Raji (cell line): ENCODE data around the gene RP2.

Experiments
- POLR2A ChIP-seq: IDR thresholded peaks from 2 replicates; pipeline ENCODE4 v1.6.1; 2011; ENCODE audit warnings: low read depth, low read length, control low read depth; ENCODE audit not compliant: insufficient read depth

RP2 gene

DNA sequence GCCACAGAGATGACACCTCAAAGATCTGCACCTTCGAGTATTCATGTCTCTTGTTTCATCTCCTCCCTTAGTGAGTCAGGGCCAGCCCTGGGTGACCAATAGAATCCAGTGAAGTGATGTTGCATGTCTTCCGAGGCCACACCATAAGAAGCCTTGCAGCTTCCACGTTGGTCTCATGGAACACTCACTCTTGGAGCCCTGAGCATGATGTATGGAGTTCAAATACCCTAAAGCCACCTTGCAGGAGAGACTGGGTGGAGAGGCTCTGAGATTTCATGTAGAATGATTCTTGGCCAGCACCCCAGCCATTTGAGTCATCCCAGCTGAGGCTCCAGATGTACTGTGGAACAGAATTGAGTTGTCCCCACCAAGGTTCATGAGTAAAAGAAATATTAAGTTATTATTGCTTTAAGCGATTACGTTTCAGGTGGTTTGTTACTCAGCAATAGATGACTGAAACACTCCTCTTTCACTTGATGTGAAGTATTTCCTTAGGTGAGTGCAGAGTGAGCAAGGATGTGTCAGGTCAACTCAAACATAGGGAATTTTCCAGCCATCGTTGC, 5.0 kb upstream of the RP2 start:
- TF ChIP-seq POLR2A, result no peak

GRCh38 chrX:46837558-46838485, 979 bp downstream of the RP2 start:
- no peak for TF ChIP-seq POLR2A

- no peak for TF ChIP-seq POLR2A
Observed at GRCh38 chrX:46838486-46838870, 1.6 kb downstream of the RP2 start.

GRCh38 chrX:46838974-46839480, 2.2 kb downstream of the RP2 start:
- no peak for TF ChIP-seq POLR2A

- no peak for TF ChIP-seq POLR2A
Observed at GRCh38 chrX:46840946-46841345, 4.1 kb downstream of the RP2 start.

- TF ChIP-seq POLR2A, result no peak
Observed at GRCh38 chrX:46841346-46841745, 4.5 kb downstream of the RP2 start.

DNA sequence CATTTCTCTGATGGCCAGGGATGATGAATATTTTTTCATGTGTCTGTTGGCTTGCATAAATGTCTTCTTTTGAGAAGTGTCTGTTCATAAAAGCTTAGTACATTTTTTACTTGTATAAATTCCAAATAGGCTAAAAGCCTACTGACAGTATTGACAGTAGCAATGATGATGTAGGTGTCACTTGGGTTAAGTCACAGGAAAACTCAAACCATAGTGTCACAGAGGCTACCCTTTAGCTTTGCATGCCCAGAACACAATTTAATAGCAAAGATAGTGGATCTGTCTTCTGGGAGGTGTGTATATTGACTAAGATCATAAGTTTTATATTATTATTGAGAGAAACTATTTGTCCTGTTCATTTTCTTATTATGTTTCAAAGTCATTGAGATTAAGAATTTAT, 8.1 kb downstream of the RP2 start:
- no peak for TF ChIP-seq POLR2A

DNA sequence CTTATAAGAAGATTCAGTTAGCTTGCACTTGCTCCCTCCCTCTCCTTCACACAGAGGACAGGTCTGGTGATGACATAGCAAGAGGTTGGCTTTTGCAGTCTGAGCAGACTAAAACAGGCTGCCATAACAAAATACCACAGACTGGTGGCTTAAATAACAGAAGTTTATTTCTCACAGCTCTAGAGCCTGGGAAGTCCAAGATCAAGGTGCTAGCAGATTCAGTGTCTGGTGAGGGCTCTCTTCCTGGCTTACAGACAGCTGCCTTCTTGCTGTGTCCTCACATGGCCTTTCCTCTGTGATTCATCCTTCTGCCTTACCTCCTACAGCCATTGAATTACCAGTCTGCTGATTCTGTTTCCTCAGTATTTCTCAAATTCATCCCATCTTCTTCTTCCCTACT, 13.1 kb downstream of the RP2 start:
- TF ChIP-seq POLR2A, result no peak

GRCh38 chrX:46850771-46851170, 13.9 kb downstream of the RP2 start:
- TF ChIP-seq POLR2A, result no peak

DNA sequence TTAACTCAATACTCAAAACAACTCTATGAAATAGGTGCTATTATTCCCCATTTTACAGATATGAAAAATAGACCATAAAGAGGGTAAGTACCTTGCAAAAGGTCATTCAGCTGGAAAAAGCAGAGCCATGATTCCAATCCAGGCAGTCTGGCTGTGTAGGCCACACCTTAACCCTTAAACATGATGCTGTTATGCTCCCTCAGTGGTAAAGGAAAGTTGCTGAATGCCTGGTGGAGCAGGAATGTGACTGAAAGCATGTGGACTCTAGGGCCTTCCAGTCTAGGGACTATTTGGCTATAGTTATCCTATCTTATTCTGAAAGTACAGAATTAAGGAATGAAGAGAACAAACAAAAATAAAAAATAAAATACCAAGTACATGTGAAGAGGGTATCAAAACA, 19.6 kb downstream of the RP2 start:
- TF ChIP-seq POLR2A, result no peak

DNA sequence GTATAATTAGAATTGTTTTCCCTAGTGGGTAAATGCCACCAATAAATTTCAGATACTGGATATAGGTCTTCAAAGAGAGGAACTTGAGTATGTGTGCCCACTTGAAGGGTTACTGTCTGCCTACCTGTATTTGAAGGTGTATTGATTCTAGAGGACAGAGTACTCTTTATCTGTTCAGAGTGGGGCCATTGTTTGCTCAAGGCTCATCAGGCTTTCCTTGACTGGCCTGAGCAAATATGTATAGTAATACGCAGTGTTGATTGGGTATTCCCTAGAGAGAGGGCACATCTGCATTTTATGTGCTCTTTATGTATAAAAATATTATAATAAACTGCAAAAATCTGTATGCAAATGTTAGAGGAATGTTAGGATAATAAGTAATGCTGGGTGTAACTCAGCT, 23.7 kb downstream of the RP2 start:
- no peak for TF ChIP-seq POLR2A

DNA sequence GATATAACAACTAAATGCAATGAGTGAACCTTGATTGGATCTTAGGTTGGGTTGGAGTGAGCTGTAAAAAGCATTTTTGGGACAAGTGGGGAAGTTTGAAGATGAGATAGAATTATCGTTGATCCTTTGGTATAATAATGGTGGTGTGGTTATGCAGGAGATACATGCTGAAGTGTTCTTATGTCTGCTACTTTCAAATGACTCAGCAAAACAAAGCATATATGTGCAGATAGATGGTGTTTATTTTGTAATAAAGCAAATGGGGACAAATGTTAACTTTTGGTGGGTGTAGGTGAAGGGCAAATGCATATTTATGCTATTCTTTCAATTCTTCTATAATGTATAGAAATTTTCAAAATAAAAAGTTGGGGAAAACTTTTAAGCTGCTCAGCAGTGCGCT, 26.2 kb downstream of the RP2 start:
- no peak for TF ChIP-seq POLR2A

- TF ChIP-seq POLR2A, result no peak
Observed at GRCh38 chrX:46864606-46865005, 27.8 kb downstream of the RP2 start.

DNA sequence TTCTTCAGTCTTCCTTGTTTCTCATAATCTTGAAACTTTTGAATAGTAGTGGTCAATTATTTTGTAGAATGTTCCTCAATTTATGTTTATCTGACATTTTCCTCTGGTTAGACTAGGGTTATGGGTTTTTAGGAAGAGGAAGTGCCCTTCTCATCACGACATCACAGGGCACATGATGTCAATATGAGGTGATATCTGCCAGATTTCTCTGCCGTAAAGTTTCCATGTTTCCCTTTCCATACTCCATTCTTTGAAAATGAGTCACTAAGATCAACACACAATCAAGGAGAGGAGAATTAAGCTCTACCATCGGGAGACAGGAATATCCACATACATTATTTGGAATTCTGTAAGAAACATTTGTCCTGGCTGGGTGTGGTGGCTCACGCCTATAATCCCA, 28.4 kb downstream of the RP2 start:
- TF ChIP-seq POLR2A, result no peak

DNA sequence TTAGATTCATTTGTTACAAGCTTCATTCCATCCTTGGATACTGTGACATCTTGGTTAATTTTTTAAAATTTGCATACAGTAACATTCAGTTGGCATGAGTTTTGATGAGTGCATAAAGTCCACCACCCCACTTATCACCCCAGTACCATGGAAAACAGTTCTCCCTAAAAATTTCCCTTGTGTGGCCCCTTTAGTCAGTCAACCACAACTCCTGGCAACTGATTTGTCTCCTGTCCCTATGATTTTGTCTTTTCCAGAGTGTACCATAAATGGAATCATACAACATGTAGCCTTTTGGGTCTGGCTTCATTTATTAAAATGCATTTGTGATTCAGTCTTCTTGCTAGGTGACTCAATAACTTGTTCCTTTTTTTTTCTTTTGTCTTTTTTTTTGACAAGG, 29.9 kb downstream of the RP2 start:
- no peak for TF ChIP-seq POLR2A

GRCh38 chrX:46873746-46874145, 36.9 kb downstream of the RP2 start:
- no peak for TF ChIP-seq POLR2A

- TF ChIP-seq POLR2A, result no peak
Observed at GRCh38 chrX:46876901-46877300, 40.1 kb downstream of the RP2 start.

DNA sequence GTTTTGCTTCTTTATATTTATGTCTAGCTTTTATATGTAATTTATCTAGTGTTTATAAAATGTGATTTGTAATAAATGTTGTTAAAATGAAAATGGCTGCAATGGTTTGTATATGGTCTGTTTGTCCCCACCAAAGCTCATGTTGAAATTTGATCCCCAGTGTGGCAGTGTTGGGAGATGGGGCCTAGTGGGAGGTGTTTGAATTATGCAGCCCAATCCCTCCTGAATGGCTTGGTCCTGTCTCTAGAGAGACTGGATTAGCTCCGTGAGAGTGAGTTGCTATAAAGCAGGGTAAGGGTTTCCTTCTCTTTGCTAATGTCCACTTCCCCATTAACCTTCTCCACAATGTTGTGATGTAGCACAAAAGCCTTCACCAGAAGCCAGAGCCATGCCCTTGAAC, 45.4 kb downstream of the RP2 start:
- no peak for TF ChIP-seq POLR2A
